ENCODE results near the gene HIF3A. TPM values are rescaled to one million over a fixed set of nuclear protein-coding genes. Genes with fewer than 3 reads are reported as not detected.

The HIF3A gene
- polyA plus RNA-seq, 1 donor (not counting 4 experiments of a cell fraction or from before 2014, with no cell fraction given) = 0.01 TPM

DNA sequence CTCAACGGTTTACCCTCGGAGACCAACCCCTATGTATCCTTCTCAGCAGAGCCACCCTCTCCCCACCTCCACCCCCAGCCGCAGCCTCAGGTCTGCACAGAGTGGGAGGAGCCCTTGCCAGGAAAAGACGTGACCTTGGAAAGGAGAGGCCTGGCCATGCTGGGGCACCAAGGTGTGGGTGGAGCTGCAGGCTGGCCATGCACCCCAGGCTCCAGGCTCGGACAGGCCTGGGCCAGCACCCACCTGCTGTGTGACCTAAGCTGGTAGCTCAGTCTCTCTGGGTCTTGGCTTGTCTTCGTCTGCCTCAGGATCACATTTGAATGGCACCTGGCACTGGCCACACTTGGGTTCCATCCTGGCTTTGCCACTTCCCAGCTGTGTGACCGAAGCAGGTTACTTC is 87.0 kb downstream of the HIF3A start:
- FAIRE-seq = no peak
- TF ChIP-seq EZH2 (IDR thresholded peaks at IDR 0.05; ENCODE audit: low read length) = no peak
- TF ChIP-seq, protein P1, sequence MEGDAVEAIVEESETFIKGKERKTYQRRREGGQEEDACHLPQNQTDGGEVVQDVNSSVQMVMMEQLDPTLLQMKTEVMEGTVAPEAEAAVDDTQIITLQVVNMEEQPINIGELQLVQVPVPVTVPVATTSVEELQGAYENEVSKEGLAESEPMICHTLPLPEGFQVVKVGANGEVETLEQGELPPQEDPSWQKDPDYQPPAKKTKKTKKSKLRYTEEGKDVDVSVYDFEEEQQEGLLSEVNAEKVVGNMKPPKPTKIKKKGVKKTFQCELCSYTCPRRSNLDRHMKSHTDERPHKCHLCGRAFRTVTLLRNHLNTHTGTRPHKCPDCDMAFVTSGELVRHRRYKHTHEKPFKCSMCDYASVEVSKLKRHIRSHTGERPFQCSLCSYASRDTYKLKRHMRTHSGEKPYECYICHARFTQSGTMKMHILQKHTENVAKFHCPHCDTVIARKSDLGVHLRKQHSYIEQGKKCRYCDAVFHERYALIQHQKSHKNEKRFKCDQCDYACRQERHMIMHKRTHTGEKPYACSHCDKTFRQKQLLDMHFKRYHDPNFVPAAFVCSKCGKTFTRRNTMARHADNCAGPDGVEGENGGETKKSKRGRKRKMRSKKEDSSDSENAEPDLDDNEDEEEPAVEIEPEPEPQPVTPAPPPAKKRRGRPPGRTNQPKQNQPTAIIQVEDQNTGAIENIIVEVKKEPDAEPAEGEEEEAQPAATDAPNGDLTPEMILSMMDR (optimal IDR thresholded peaks at IDR 0.05 in 1 of 3, IDR thresholded peaks at IDR 0.05 in 1 of 3, conservative IDR thresholded peaks at IDR 0.05 in 1 of 3; ENCODE audit: extremely low read depth in 1 of 3, insufficient read depth in 2 of 3, low read length in 3 of 3) = no peak
- H3K36me3 ChIP-seq (ENCODE audit: control insufficient read depth in 2 of 2, extremely low read depth in 1 of 2, insufficient read depth in 2 of 2, low read length in 2 of 2) = peaks cover 25 to 26% of the 10 kb centered on the region in 2 experiments

DNA sequence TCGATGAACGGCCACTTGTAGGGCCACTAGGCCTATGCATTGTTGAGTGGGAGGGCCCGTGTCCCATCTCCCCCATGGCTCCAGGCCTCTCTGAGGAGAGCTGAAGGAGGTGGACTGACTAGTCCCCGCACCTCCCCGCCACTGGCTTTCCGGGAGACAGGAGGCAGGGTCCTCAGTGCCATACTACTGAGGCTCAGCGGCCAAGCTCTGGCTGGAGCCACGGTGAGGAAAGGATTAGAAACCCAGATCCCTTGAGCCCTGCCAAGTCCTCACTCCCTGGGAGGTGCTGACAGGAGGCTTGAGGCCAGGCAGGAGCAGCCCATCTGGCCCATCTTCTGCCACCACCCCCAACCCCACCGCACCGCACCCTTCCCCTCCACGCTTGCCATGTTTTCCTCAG is 87.6 kb downstream of the HIF3A start:
- Histone ChIP-seq H3K79me2 (ENCODE audit: control insufficient read depth, insufficient read depth, low read length) (peaks cover 2% of the 10 kb centered on the region), H3K27me3 (ENCODE audit: control insufficient read depth, extremely low read depth, insufficient read depth, low read length) (no peaks in the 10 kb centered on the region), H3K36me3 (ENCODE audit: control insufficient read depth in 2 of 2, extremely low read depth in 1 of 2, insufficient read depth in 2 of 2, low read length in 2 of 2) (peaks cover 27% of the 10 kb centered on the region in 2 experiments), H4K20me1 (ENCODE audit: control insufficient read depth, extremely low read depth, insufficient read depth, low read length) (no peaks in the 10 kb centered on the region), H3K4me2 (ENCODE audit: control insufficient read depth, extremely low read depth, insufficient read depth, low read depth, low read length) (no peak overlapping the region), H3K9ac (ENCODE audit: control insufficient read depth, extremely low read depth, insufficient read depth, low read length) (no peak overlapping the region), H3K4me3 (ENCODE audit: control insufficient read depth in 2 of 3, extremely low read depth in 1 of 3, insufficient read depth in 2 of 3, low read depth in 1 of 3, low read length in 3 of 3) (no peak overlapping the region), H3K9me1 (ENCODE audit: control insufficient read depth, extremely low read depth, insufficient read depth, low read length) (no peaks in the 10 kb centered on the region), H3K9me3 (ENCODE audit: control insufficient read depth, low read depth, low read length) (peaks cover 1% of the 10 kb centered on the region), H2AFZ (ENCODE audit: control insufficient read depth, low read length) (no peak overlapping the region), H3K27ac (ENCODE audit: control insufficient read depth, insufficient read depth, low read length) (no peak overlapping the region), H3K4me1 (ENCODE audit: control insufficient read depth, extremely low read depth, insufficient read depth, low read length) (no peaks in the 10 kb centered on the region)
- FAIRE-seq (no peak), DNase-seq (ENCODE audit: low read depth, low spot score) (no peak)
- dilution Hi-C loops (cut with MboI; ENCODE audit: extremely low pct_ligation_motif_present, low sequenced_read_pairs) = no loop called here
- no peak for TF ChIP-seq EZH2 (IDR thresholded peaks at IDR 0.05; ENCODE audit: low read length)

More for the DNA sequence above, 87.0 kb downstream of the HIF3A start:
- no peak overlapping the region for H3K27ac ChIP-seq (ENCODE audit: control insufficient read depth, insufficient read depth, low read length)
- H3K4me3 ChIP-seq (ENCODE audit: control insufficient read depth in 2 of 3, extremely low read depth in 1 of 3, insufficient read depth in 2 of 3, low read depth in 1 of 3, low read length in 3 of 3) = no peak overlapping the region
- no peak overlapping the region for H3K4me2 ChIP-seq (ENCODE audit: control insufficient read depth, extremely low read depth, insufficient read depth, low read depth, low read length)
- no peaks in the 10 kb centered on the region for H4K20me1 ChIP-seq (ENCODE audit: control insufficient read depth, extremely low read depth, insufficient read depth, low read length)
- H3K9ac ChIP-seq (ENCODE audit: control insufficient read depth, extremely low read depth, insufficient read depth, low read length) = no peak overlapping the region
- no peaks in the 10 kb centered on the region for H3K27me3 ChIP-seq (ENCODE audit: control insufficient read depth, extremely low read depth, insufficient read depth, low read length)
- no peak for DNase-seq (ENCODE audit: low read depth, low spot score)
- H3K9me1 ChIP-seq (ENCODE audit: control insufficient read depth, extremely low read depth, insufficient read depth, low read length) = no peaks in the 10 kb centered on the region
- peaks cover 2% of the 10 kb centered on the region for H3K79me2 ChIP-seq (ENCODE audit: control insufficient read depth, insufficient read depth, low read length)
- no peaks in the 10 kb centered on the region for H3K4me1 ChIP-seq (ENCODE audit: control insufficient read depth, extremely low read depth, insufficient read depth, low read length)
- no peaks in the 10 kb centered on the region for H3K9me3 ChIP-seq (ENCODE audit: control insufficient read depth, low read depth, low read length)
- dilution Hi-C loops (cut with MboI; ENCODE audit: extremely low pct_ligation_motif_present, low sequenced_read_pairs) = no loop called here
- H2AFZ ChIP-seq (ENCODE audit: control insufficient read depth, low read length) = no peak overlapping the region

DNA sequence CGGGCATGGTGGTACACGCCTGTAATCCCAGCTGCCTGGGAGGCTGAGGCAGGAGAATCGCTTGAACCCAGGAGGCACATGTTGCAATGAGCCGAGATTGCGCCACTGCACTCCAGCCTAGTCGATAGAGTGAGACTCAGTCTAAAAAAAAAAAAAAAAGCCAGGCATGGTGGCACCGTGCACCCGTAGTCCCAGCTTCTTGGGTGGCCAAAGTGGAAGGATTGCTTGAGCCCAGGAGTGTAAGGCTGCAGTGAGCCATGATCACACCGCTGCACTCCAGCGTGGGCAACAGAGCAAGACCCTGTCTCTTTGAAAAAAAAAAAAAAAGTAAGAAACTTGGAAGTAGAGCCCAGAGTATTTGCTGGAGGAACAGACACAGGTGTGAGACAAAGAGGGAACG is 88.8 kb downstream of the HIF3A start:
- no peak for FAIRE-seq

More for the DNA sequence above, 88.8 kb downstream of the HIF3A start:
- Histone ChIP-seq H3K4me1 (ENCODE audit: control insufficient read depth, extremely low read depth, insufficient read depth, low read length) (no peaks in the 10 kb centered on the region), H3K4me3 (ENCODE audit: control insufficient read depth in 2 of 3, extremely low read depth in 1 of 3, insufficient read depth in 2 of 3, low read depth in 1 of 3, low read length in 3 of 3) (no peak overlapping the region), H2AFZ (ENCODE audit: control insufficient read depth, low read length) (no peak overlapping the region), H3K79me2 (ENCODE audit: control insufficient read depth, insufficient read depth, low read length) (no peaks in the 10 kb centered on the region), H3K36me3 (ENCODE audit: control insufficient read depth in 2 of 2, extremely low read depth in 1 of 2, insufficient read depth in 2 of 2, low read length in 2 of 2) (peaks cover 28 to 35% of the 10 kb centered on the region in 2 experiments), H3K27ac (ENCODE audit: control insufficient read depth, insufficient read depth, low read length) (no peak overlapping the region), H3K9me1 (ENCODE audit: control insufficient read depth, extremely low read depth, insufficient read depth, low read length) (no peaks in the 10 kb centered on the region), H3K9ac (ENCODE audit: control insufficient read depth, extremely low read depth, insufficient read depth, low read length) (no peak overlapping the region), H4K20me1 (ENCODE audit: control insufficient read depth, extremely low read depth, insufficient read depth, low read length) (no peaks in the 10 kb centered on the region), H3K27me3 (ENCODE audit: control insufficient read depth, extremely low read depth, insufficient read depth, low read length) (no peaks in the 10 kb centered on the region), H3K9me3 (ENCODE audit: control insufficient read depth, low read depth, low read length) (peaks cover 4% of the 10 kb centered on the region), H3K4me2 (ENCODE audit: control insufficient read depth, extremely low read depth, insufficient read depth, low read depth, low read length) (no peak overlapping the region)
- no peak for DNase-seq (ENCODE audit: low read depth, low spot score)
- dilution Hi-C loops (cut with MboI; ENCODE audit: extremely low pct_ligation_motif_present, low sequenced_read_pairs) = no loop called here
- TF ChIP-seq, protein P1 (optimal IDR thresholded peaks at IDR 0.05 in 1 of 3, IDR thresholded peaks at IDR 0.05 in 1 of 3, conservative IDR thresholded peaks at IDR 0.05 in 1 of 3; ENCODE audit: extremely low read depth in 1 of 3, insufficient read depth in 2 of 3, low read length in 3 of 3) = no peak
- no peak for TF ChIP-seq EZH2 (IDR thresholded peaks at IDR 0.05; ENCODE audit: low read length)

Data from keratinocyte (primary cell).